H9 (cell line): Measurements from ENCODE around the gene INSYN1. TPM values are rescaled to one million over a fixed set of nuclear protein-coding genes. Genes with fewer than 3 reads are reported as not detected.
"Not testable (repeated sequence)": the region's sequence is repeated elsewhere in the genome, so short reads cannot be mapped to it uniquely, and the experiment has no call there.

Experiments used
- DNase-seq: peaks from one replicate; pipeline ENCODE4 v3.0.0-alpha.2; 2017
- H2AFZ ChIP-seq: one replicate; pipeline ENCODE4 v1.6.1; 2013; ENCODE audit warnings: mild to moderate bottlenecking, low read length, control low read depth, moderate library complexity
- H2AK5ac ChIP-seq: 2 replicates; pipeline ENCODE4 v1.6.1; 2013; ENCODE audit warnings: low read length, control low read depth, mixed read lengths; ENCODE audit not compliant: insufficient read length
- H2BK120ac ChIP-seq: one replicate; pipeline ENCODE4 v1.6.1; 2013; ENCODE audit warnings: low read depth, mild to moderate bottlenecking, low read length, control low read depth, inconsistent platforms; ENCODE audit not compliant: poor library complexity, severe bottlenecking
- H2BK12ac ChIP-seq: 2 replicates; pipeline ENCODE4 v1.6.1; 2013; ENCODE audit warnings: low read length, control low read depth, mixed read lengths, low read depth; ENCODE audit not compliant: insufficient read length
- H2BK15ac ChIP-seq: 2 replicates; pipeline ENCODE4 v1.6.1; 2013; ENCODE audit warnings: low read depth, low read length, control low read depth
- H2BK20ac ChIP-seq: one replicate; pipeline ENCODE4 v1.6.1; 2013; ENCODE audit warnings: low read depth, mild to moderate bottlenecking, low read length, control low read depth, inconsistent platforms; ENCODE audit not compliant: poor library complexity, severe bottlenecking
- H2BK5ac ChIP-seq: 2 replicates; pipeline ENCODE4 v1.6.1; 2013; ENCODE audit warnings: low read length, control low read depth, mixed read lengths; ENCODE audit not compliant: insufficient read length
- H3K14ac ChIP-seq: 2 replicates; pipeline ENCODE4 v1.6.1; 2013; ENCODE audit warnings: low read length, control low read depth; ENCODE audit not compliant: insufficient read depth
- H3K18ac ChIP-seq: 2 replicates; pipeline ENCODE4 v1.6.1; 2013; ENCODE audit warnings: low read depth, mild to moderate bottlenecking, mixed read lengths, low read length, control low read depth; ENCODE audit not compliant: insufficient read length
- H3K23ac ChIP-seq: 2 replicates; pipeline ENCODE4 v1.6.1; 2013; ENCODE audit warnings: low read length, control low read depth, mixed read lengths, low read depth; ENCODE audit not compliant: insufficient read length
- H3K23me2 ChIP-seq: 2 replicates; pipeline ENCODE4 v1.6.1; 2013; ENCODE audit warnings: low read depth, mild to moderate bottlenecking, mixed read lengths, low read length, control low read depth; ENCODE audit not compliant: insufficient read length, poor library complexity, severe bottlenecking
- H3K27ac ChIP-seq: 2 replicates; pipeline ENCODE4 v1.5.1; 2013; ENCODE audit warnings: low read length, control low read depth, mixed read lengths, low read depth; ENCODE audit not compliant: insufficient read length
- H3K27me3 ChIP-seq: 2 replicates; pipeline ENCODE4 v1.6.1; 2013; ENCODE audit warnings: low read length, control low read depth, inconsistent platforms; ENCODE audit not compliant: insufficient read depth
- H3K4ac ChIP-seq: 2 replicates; pipeline ENCODE4 v1.6.1; 2013; ENCODE audit warnings: low read depth, mild to moderate bottlenecking, control low read depth, inconsistent platforms, low read length, moderate library complexity
- H3K4me1 ChIP-seq: 2 replicates; pipeline ENCODE4 v1.6.1; 2013; ENCODE audit warnings: low read length, control low read depth, inconsistent platforms; ENCODE audit not compliant: insufficient read depth
- H3K4me2 ChIP-seq: 2 replicates; pipeline ENCODE4 v1.6.1; 2013; ENCODE audit warnings: low read length, control low read depth, mixed read lengths; ENCODE audit not compliant: insufficient read length, insufficient read depth
- H3K56ac ChIP-seq: 2 replicates; pipeline ENCODE4 v1.6.1; 2013; ENCODE audit warnings: low read depth, mild to moderate bottlenecking, mixed read lengths, low read length, control low read depth; ENCODE audit not compliant: insufficient read length
- H3K79me1 ChIP-seq: 2 replicates; pipeline ENCODE4 v1.6.1; 2013; ENCODE audit warnings: low read depth, mild to moderate bottlenecking, moderate library complexity, low read length, control low read depth, inconsistent platforms; ENCODE audit not compliant: insufficient read depth, poor library complexity, severe bottlenecking
- H3K79me2 ChIP-seq: 2 replicates; pipeline ENCODE4 v1.6.1; 2013; ENCODE audit warnings: low read length, control low read depth, inconsistent platforms; ENCODE audit not compliant: insufficient read depth
- H3K9ac ChIP-seq: 2 replicates; pipeline ENCODE4 v1.6.1; 2013; ENCODE audit warnings: low read length, control low read depth, mixed read lengths; ENCODE audit not compliant: insufficient read length; ENCODE audit errors: extremely low read depth
- H3K9me3 ChIP-seq: one replicate; pipeline ENCODE4 v1.6.1; 2013; ENCODE audit warnings: low read depth, low read length, inconsistent platforms; ENCODE audit not compliant: control insufficient read depth
- H3T11ph ChIP-seq: one replicate; pipeline ENCODE4 v1.6.1; 2013; ENCODE audit warnings: mild to moderate bottlenecking, low read length, control low read depth, inconsistent platforms
- H4K20me1 ChIP-seq: one replicate; pipeline ENCODE4 v1.6.1; 2013; ENCODE audit not compliant: control insufficient read depth, insufficient read length, insufficient read depth
- H4K5ac ChIP-seq: 2 replicates; pipeline ENCODE4 v1.6.1; 2013; ENCODE audit warnings: low read depth, mild to moderate bottlenecking, mixed read lengths, low read length, control low read depth; ENCODE audit not compliant: insufficient read length
- H4K8ac ChIP-seq: replicated peaks from 2 replicates; pipeline ENCODE4 v1.6.1; 2013; ENCODE audit warnings: low read length, control low read depth, mixed read lengths, low read depth; ENCODE audit not compliant: insufficient read length
- H4K91ac ChIP-seq: 2 replicates; pipeline ENCODE4 v1.6.1; 2013; ENCODE audit warnings: low read depth, mild to moderate bottlenecking, moderate library complexity, mixed read lengths, low read length, control low read depth; ENCODE audit not compliant: insufficient read length
- H3K27ac Mint-ChIP-seq, 3 experiments: 2 replicates in 2 of 3; 3 replicates in 1 of 3; pipeline ENCODE4 v1.8.0; 2020 to 2021; ENCODE audit warnings: mixed read lengths in 3 of 3, mild to moderate bottlenecking in 1 of 3, moderate library complexity in 1 of 3
- H3K27me3 Mint-ChIP-seq: 2 replicates; pipeline ENCODE4 v1.8.0; 2021; ENCODE audit warnings: low read depth, mild to moderate bottlenecking, moderate library complexity, mixed read lengths
- H3K36me3 Mint-ChIP-seq, 3 experiments: 2 replicates in 2 of 3; 3 replicates in 1 of 3; pipeline ENCODE4 v1.8.0; 2020 to 2021; ENCODE audit warnings: low read depth in 3 of 3, mixed read lengths in 3 of 3; ENCODE audit not compliant: insufficient read depth in 1 of 3
- H3K4me1 Mint-ChIP-seq, 2 experiments: 2 replicates each; pipeline ENCODE4 v1.8.0; 2020; ENCODE audit warnings: mixed read lengths in 2 of 2
- H3K4me3 Mint-ChIP-seq, 2 experiments: 2 replicates in 1 of 2; 3 replicates in 1 of 2; pipeline ENCODE4 v1.8.0; 2020 to 2021; ENCODE audit warnings: mild to moderate bottlenecking in 2 of 2, mixed read lengths in 2 of 2, moderate library complexity in 1 of 2
- H3K9me3 Mint-ChIP-seq, 2 experiments: 2 replicates in 1 of 2; 3 replicates in 1 of 2; pipeline ENCODE4 v1.8.0; 2020; ENCODE audit warnings: mild to moderate bottlenecking in 2 of 2, mixed read lengths in 2 of 2, moderate library complexity in 1 of 2
- WGBS: extraction: QIAGEN DNeasy Blood & Tissue Kit; methylation state at CpG from one replicate; pipeline ENCODE4 v1.1.7; 2013; ENCODE audit warnings: missing lambda C conversion rate, low lambda C conversion rate, mixed read lengths; ENCODE audit not compliant: insufficient read length; ENCODE audit errors: extremely low coverage; 5-methylcytosine and 5-hydroxymethylcytosine counted together
- total RNA-seq: library from RNA; stranded (reverse); gene quantifications from 2 replicates; pipeline ENCODE4 v1.2.1, GENCODE V29; 2021

INSYN1 gene
- total RNA-seq, 1 experiment from 2014 or later, result 1.9 TPM

- not testable (repeated sequence) for H3K79me1 ChIP-seq, H3K18ac ChIP-seq, H3T11ph ChIP-seq, H4K5ac ChIP-seq, H3K4me1 Mint-ChIP-seq, H3K23me2 ChIP-seq, H3K4me1 ChIP-seq, H2BK20ac ChIP-seq, H3K4me3 Mint-ChIP-seq, H4K91ac ChIP-seq, H2BK15ac ChIP-seq, H3K27me3 ChIP-seq, H2BK120ac ChIP-seq, H4K8ac ChIP-seq, H3K4me2 ChIP-seq, H3K14ac ChIP-seq, H3K27ac Mint-ChIP-seq, H2AK5ac ChIP-seq, H3K79me2 ChIP-seq, H3K23ac ChIP-seq, H2AFZ ChIP-seq, DNase-seq, H2BK12ac ChIP-seq, H3K9me3 Mint-ChIP-seq, H3K9me3 ChIP-seq, H3K27me3 Mint-ChIP-seq, H3K27ac ChIP-seq, H3K4ac ChIP-seq, H2BK5ac ChIP-seq, H4K20me1 ChIP-seq, H3K9ac ChIP-seq, H3K56ac ChIP-seq
- no CpG with 5 or more reads among the region's 23 CpGs for WGBS
- peaks cover 23 to 55% (median 46%) of the 10 kb centered on the region in 3 experiments; a peak in 6 of 7 replicates for H3K36me3 Mint-ChIP-seq
These were observed 48.8 kb downstream of the INSYN1 start for GRCh38 chr15:73704142-73704868.
